Fibroblast of skin of left quadriceps (primary cell): ENCODE results near the gene HLA-DRA.

ENCODE experiments used
- DNase-seq, 2 experiments: peaks; one replicate each; pipeline ENCODE4 v3.0.0-alpha.2; 2013; ENCODE audit warnings: low read depth in 2 of 2

The HLA-DRA gene

DNA sequence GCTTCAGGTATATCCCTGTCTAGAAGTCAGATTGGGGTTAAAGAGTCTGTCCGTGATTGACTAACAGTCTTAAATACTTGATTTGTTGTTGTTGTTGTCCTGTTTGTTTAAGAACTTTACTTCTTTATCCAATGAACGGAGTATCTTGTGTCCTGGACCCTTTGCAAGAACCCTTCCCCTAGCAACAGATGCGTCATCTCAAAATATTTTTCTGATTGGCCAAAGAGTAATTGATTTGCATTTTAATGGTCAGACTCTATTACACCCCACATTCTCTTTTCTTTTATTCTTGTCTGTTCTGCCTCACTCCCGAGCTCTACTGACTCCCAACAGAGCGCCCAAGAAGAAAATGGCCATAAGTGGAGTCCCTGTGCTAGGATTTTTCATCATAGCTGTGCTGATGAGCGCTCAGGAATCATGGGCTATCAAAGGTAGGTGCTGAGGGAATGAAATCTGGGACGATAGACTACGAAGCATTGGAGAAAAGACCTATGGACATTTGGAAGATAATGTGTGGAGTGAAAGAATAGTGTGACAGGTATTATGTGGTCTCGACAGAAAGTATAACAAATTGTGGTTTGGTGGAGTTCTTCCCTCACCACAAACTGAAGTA lies at the start of gene HLA-DRA:
Gene HLA-DRA (plus strand): TSS at position 286 of the 613 bp plus-strand sequence. CDS start 64 bp downstream, at position 350.
- DNase-seq: peak in 1 of 2 experiments; percentile 3

DNA sequence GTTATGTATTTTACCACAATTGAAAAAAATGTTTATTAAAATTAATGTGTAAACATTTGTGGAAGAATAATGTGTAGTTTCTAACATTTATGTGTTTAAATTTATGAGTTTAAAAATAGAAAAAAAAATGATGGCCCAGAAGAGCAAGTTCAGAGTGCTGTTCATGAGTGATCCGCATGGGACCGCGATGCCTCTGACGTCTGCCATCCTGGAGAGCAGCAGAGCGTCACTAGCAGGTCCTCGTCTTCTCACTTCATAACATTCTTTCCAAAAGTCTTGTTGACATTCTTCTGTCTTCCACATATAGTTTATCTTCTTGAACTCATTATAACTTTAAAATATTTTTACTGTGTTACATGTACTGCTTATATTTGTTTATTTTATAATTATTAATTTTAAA lies 48.2 kb upstream of the HLA-DRA start:
- DNase-seq: no peak

DNA sequence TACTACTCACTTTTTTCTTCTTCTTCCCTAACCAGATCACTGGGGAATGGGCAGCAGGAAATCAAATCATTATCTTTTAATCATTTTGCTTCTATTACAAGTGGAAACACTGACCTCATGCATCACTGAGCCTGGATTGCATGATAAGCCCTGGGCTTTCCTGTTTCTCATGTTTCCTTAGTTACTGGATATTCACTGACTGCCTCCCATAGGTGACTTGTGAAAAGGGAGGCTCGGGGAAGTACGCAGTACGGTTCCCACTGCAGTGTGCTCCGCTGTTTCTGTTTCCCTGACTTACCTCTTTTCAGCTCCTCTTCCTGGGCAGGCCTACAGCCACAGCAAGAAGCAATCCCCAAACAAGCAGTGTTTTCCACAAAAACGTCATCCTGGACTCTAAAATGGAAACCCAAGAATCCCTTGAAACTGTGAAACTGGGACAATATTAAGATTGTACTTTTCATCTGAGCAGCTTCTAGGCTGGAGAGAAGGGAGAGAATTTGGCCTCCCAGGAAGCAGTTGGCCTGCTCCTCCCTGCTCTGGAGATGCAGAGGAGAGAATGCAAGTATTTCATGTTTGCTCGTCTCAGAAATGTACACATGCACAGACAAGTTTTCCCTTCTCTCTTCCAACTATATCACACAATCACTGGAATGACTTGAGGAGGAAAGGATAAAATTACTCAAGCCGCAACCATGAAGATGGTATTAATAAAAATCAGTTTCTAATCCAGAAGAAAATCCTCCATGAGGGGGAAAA lies 45.8 kb upstream of the HLA-DRA start:
- no peak for DNase-seq

DNA sequence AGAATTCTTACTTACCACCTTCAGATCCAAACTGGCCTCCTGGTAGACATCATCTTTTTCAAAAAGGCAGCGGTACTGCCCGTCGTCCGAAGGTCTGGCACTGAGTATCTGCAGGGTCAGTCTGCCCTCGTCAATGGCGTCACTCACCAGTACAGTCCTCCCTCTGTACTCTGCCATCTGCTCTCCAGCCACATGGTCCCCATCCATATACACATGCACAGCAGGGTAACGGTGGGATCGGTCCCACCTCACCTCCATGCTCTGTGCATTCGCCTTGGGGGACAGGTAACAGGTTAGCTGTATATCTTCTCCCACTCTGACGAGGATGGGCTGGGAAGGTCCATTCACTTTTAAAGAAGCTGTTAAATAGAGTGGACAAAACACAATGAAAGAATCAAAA lies 43.7 kb upstream of the HLA-DRA start:
- no peak for DNase-seq

DNA sequence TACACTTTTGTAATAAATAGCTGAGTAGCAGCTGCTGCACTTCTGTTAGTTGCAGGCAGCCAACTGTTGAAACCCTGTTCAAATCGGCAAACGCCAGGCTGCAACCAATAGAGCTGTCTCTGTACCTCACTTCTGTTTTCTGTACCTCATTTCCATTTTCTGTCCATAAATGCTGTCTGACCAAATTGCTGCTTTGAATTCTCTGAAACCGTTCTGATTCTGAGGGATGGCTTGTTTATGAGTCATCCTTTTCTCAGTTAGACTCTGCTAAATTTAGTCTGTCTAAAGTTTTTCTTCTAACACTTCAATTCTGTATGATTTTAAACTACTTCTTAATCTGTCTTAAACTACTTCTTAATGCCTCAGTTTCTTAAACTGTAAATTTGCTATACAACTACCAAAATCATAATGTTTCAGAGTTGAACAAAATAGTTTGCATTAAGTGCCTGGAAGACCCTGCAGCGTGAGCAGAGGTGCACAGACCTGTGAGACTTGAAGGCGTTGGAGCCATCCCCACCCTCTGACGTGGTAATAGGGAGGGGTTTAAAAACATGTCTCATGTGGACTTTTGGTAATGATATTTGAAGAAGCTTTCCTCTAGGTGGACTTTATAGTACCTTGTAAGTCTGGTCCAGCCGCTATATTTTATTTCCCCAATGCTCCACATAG lies 42.3 kb upstream of the HLA-DRA start:
- no peak for DNase-seq

DNA sequence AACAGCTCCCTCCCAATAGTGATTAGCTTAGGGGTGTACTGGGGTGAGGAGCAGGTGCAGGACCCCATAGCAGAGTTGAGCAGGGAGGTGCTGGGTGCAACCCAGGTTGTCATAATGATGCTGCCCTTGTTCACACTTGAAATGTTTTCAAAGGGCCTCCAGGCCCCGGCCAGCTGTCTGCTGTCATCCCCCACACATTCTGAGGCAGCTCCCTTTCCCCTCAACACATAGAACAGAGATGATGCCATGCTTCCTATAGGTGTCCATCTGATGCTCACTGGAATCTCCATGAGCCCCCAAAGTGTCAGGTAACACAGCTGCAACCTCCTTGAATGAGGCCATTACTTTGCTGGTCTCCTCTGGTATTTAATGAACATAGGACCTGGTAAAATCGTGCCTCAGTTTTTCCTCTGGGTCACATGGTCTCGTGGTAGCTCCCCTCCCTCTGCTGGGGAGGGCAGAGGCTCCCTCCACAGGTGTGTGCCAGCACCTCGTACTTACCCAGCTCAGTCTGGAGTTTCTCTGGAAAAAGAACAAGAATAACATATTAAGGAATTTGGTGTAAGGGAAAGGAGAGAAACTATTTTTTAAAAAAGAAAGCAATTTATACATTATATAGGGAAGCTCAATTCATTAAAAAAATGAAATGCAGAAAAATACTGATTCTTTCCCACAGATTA lies 38.3 kb upstream of the HLA-DRA start:
- DNase-seq: no peak

DNA sequence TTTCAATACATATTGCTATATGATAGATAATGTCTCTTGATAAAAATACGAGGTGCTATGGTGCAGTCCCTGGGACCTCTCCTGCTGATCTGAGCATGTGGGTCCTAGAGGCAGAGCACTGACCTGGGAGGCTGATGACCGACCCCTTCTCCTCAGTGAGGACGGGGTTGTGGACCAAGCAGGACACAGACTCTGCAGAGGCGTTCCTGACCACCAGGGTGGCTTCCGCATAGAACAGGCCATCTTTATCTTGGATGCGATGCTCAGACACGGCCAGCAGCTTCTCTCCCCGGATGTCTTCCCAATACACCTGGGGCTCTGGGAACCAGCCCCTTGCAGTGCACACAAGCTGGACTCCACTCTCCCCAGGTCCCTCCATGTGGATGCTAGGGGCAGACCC lies 36.9 kb upstream of the HLA-DRA start:
- DNase-seq: no peak

DNA sequence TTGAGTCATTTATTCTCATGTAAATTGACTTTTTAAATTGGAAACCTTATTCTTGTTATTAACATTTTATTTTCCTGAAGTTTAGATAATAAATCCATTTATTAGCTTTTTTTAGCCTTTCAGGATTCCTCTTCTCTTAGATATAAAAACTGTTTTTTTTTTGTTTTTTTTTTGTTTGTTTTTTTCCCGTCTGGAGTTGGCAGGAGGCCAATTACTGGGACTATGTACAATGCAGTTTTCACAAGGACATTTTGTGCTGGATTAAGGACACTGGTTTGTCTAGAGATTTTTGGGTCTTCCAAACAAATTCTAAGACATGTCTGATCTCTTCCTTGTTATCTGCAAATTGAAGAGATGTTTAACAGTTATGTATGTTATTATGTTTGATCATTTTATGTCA lies 34.0 kb upstream of the HLA-DRA start:
- DNase-seq: no peak

DNA sequence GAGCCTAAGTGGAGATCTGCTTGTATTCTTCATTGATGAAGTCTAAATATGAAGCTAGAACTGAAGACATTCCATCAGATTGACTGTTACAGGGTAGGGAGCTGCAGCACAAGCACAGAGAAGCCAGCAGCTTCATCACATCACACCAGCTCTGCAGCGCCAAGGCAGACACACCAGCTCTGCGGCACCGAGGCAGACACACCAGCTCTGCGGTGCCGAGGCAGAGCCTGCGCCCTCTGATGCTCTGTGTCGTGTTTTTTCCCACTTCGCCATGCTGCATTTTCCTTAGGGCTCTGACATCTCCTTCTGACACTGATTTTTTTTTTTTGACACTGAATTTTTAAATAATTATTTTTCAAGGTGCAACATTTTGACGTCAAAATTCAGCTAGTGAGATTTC lies 33.5 kb upstream of the HLA-DRA start:
- no peak for DNase-seq

DNA sequence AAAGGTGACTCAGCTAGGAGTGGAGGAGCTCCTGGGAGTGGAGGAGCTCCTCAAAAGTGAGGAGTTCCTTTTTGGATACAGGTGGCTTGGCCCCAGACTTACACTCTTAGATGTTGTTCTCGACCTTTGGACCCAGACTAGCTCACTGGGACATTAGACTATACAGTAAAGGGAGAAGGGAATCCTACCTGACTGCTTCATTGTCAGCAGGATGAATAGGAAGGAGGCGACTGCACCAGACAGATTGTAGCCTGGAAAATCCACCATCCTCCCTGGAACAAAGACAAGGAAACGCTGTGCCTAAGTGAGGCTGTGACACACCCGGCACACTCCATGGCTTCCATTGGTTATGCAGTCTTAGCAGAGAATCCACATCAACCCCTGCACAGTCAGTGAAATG lies 32.8 kb upstream of the HLA-DRA start, which contains the start of gene BTNL2:
Gene BTNL2 (minus strand): TSS at position 325 of the 400 bp plus-strand sequence. CDS start 58 bp downstream, at position 267.
- no peak for DNase-seq

DNA sequence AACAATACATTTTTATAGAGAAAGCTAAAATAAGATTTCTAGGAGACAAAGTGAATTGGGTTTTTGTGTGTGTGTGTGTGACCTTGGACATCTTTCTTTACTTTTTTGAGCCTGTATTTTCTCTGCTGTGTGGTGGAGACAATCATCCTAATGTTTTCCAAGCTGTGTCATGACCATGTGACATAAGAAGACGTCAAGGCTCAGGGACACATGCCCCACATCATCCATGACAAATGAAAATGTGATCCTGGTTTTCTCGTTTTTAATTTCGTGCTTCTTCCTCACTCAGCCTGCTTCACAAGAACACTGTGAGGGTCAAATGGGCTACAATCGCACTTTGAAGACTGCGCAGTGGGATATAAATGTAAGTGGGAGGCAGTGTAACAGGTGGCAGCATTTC lies 28.8 kb upstream of the HLA-DRA start:
- DNase-seq: no peak

DNA sequence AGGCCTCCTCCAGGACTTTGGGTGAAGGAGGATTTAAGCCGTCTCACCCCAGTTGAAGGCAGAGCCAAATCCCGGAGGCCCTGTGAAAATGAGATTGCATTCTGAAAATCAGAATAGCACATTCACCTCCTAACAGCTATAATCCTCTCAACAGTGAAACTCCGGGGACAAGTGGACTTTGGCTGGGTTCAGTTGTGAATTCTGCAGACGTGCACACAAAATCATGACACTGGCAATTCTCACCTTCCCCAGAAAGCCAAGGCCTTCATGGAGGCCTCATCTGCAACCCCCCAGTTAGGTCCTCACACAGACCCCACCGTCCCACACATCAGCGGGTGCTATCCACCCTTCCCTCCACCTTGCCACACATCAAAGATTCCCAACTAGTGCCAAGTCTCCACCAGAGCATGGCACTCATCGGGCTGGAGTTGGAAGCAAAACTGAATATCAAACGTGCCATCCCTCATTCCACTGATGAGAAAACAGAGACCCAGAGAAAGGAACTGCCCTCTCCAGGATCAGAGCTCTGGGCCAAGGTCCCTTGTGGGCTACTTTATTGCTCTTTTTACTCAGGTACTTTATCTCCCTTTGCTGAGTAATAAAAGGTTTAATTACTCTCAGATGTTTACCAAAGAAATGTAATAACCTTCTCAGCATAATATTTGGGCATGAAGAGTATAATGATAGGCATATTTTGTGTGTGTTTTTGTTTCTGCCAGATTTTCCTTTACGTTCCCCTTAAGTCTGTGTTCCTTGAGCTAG lies 27.9 kb upstream of the HLA-DRA start:
- DNase-seq: no peak

DNA sequence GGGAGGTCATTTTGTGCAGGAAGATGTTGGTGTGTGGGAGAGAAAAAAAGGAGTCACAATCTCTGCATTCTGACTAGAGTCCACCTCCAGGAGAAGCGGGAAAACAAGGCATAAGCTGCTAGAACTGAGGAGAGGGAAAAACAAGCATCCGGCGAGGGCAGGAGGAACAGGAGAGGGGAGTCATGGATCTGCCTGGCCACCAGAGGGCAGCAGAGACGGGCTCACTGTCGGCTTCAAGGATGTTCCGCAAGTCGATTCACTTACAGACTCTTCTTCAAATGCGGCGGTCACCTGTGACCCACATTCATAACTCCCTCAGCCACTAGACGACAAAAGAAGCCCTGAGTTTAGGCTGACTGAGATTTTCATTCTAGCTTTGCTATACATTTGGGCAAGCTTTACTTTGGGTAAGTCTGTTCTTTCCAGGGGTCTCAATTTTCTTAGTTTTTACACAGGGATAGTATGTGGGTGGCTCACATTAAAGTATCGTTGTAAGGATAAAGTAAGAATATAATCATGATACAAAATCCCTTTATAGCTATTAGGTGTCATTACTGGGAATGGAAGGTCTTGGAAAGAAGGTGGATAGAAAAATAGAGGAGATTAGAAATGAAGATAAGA lies 26.1 kb upstream of the HLA-DRA start:
- DNase-seq: peak in 1 of 2 experiments; percentile 37

DNA sequence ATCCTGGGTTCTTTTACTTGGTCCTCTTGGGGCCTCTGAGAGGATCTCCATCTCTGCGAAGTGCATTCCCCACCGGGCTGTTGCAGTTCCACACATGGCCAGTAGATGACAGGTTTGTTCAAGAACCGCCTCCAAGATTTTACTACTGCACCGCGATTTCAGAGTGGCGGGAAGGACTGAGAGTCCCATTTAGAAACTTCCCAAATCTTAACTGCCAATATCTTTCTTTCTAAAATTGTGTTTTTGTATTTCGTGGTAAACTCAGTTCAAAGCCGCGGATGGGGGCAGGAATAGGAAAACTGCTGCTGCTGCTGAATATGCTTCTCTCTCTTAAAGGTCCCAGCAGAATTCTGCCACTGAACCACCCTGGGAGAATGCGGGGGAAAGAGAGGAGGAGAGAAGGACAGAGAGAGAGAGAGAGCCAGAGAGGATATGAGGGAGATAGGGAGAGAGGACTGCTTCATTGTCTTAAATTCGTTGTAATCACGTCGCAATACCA lies 24.1 kb upstream of the HLA-DRA start:
- DNase-seq: peak in 1 of 2 experiments; percentile 46

DNA sequence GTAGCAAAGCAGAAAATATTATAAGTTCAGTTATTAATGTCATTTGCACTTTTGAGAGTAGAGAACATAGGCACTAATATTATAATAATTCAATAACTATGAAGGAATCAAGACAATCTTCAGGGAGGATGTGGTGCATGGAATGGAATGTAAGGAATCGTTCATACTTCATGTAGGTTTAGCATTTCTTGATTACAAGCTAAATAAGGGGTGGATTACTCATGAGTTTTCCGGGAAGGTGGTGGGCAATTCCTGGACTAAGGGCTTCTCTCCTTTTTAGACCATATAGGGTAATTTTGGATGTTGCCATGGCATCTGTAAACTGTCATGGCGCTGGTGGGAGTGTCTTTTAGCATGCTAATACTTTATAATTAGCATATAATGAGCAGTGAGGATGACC lies 23.7 kb upstream of the HLA-DRA start:
- peak; percentile 55 for DNase-seq

DNA sequence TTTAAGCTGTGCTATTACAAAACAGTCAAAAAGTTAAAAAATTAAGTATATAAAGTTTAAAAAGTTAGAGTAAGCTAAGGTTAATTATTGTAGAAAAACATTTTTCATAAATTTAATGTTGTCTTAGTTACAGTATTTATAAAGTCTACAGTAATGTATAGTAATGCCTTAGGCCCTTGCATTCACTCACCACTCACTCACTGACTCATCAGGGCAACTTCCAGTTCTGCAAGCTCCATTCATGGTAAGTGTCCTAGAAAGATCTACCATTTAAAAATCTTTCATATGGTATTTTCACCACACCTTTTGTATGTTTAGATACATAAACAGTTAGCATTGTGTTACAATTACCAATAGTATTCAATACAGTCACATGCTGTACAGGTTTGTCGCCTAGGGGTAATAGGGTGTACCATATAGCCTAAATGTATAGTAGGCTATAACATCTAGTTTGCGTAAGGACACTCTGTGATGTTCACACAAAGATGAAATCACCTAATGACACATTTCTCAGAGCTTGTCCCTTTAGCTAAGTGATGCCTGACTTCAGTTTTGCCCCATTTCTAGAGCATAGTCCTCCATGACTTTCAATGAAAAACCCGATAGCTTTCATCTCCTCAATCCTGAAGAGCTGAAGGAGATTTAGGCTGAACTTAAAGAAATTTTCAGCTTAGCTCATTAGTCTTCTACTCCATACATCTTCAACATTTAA lies 14.9 kb upstream of the HLA-DRA start:
- DNase-seq: no peak

DNA sequence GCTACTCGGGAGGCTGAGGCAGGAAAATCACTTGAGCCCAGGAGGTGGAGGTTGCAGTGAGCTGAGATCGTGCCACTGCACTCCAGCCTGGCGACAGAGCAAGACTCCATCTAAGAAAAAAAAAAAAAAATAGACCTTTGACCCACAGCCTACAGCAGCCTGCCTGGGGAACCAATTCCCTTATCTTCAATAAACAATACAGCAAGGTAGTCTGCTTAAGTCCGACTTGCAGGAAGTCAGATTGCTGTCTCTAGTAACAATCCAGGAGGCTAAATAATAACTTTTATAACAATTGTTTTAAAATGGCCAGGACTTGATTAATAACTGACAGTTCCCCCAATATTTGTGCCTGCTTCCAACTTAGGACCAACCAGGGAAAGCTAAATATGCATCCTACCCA lies 13.3 kb upstream of the HLA-DRA start:
- no peak for DNase-seq

DNA sequence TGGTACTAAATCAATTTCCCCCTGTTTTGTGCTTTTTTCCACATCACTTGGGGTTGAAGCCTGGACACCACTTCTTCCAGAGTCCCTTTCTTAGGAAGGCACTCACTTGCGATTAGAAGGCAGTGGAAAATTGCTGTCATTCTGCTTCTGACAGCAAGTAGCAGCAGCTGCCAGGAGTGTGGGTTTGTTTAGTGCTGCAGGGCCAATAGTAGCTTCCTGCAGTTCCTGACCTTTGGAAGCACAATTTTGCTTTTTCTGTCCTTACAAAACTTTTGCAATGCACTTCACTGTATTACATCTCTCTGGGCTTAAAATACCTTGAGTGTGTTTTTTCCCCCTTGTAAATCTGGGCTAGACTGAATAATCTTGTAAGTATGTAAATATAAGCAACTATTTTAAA lies 12.5 kb upstream of the HLA-DRA start:
- DNase-seq: no peak

DNA sequence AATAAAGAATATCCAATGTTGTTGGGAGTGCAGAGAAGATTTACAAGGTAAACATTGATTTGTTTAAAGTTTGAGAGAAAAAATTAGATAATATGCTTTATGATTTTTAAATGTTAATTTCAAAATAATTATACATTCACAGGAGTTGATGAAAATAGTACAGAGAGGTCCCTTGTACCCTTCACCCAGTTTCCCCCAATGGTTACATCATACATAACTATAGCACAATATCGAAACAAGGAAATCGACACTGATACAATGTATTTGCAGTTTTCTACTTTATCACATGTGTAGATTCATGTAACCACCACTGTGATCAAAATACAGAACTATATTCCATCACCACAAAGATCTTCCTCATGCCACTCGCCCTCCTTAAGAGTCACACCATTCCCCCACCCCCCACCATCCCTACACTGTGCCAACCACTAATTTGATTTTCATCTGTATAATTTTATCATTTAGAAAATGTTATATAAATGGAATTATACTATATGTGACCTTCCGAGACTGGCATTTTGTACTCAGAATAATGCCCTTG lies 11.7 kb upstream of the HLA-DRA start:
- DNase-seq: no peak

DNA sequence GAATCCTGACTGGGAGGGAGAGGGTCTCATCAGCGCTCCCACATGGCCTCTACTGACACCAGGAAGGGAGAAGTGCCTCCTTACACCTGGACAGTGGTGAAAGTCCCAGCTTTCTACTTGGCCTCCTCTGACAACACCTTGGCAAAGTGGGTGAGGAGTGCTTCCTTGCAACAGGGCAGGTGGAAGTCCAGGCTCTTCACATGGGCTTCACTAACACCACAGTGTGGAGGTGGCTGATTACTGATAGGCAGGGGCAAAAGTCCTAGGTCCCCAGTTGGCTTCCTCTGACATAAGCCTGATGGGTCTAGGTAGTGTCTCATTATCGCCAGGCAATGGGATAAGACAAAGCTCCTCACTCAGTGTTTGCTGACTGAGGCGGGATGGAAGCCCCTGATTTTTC lies 9.5 kb upstream of the HLA-DRA start:
- DNase-seq: no peak
